22Rv1 (cell line): ENCODE data around the gene LMAN2L.

ENCODE experiments used
- ZFX ChIP-seq: fragments of 450-650 bp; IDR thresholded peaks from 2 replicates; pipeline ENCODE4 v1.6.1; 2017; ENCODE audit warnings: antibody characterized with exemption, borderline replicate concordance
- TF ChIP-seq, protein P1 (sequence below): fragments of 450-650 bp; IDR thresholded peaks from 2 replicates; pipeline ENCODE4 v1.5.1; 2017; ENCODE audit warnings: mild to moderate bottlenecking

- TF ChIP-seq, protein P1, sequence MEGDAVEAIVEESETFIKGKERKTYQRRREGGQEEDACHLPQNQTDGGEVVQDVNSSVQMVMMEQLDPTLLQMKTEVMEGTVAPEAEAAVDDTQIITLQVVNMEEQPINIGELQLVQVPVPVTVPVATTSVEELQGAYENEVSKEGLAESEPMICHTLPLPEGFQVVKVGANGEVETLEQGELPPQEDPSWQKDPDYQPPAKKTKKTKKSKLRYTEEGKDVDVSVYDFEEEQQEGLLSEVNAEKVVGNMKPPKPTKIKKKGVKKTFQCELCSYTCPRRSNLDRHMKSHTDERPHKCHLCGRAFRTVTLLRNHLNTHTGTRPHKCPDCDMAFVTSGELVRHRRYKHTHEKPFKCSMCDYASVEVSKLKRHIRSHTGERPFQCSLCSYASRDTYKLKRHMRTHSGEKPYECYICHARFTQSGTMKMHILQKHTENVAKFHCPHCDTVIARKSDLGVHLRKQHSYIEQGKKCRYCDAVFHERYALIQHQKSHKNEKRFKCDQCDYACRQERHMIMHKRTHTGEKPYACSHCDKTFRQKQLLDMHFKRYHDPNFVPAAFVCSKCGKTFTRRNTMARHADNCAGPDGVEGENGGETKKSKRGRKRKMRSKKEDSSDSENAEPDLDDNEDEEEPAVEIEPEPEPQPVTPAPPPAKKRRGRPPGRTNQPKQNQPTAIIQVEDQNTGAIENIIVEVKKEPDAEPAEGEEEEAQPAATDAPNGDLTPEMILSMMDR, result no peak
- no peak for TF ChIP-seq ZFX
These were observed 40.8 kb downstream of the LMAN2L start for GRCh38 chr2:96699021-96699420.
